Measurements from ENCODE around the gene NR3C2. TPM values are rescaled to one million over a fixed set of nuclear protein-coding genes. Genes with fewer than 3 reads are reported as not detected.

The NR3C2 gene
- total and polyA plus RNA-seq, 2 of the 4 experiments (the other 2 are of a cell fraction): 1.1 to 2.3 TPM

DNA sequence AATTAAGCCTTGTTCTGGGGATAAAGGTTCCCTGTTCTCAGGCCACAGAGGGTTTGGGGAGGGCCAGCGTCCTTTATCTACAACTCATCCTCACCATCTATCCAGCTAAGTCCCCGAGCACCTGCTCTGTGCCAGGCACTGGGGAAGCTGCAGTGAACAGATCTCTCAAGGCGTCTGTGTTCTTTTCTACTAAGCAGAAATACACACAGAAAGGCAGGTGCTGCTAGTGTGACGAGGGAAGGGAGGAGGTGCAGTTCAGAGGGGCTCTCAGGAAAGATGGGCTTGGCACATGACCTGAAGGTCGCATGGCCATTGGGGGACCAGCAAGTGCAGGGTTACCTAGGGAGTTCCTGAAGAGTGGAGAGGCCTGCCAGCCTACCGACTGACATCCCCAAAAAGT lies 352.2 kb downstream of the NR3C2 start:
- Histone ChIP-seq H3K9me3 (ENCODE audit: control insufficient read depth, insufficient read depth, low read length) (no peaks in the 10 kb centered on the region), H3K4ac (ENCODE audit: low read depth, low read length) (no peak overlapping the region), H4K5ac (ENCODE audit: low read depth, low read length) (no peak overlapping the region), H2BK120ac (ENCODE audit: low read depth, low read length) (no peak overlapping the region), H3K14ac (replicated peaks; ENCODE audit: low read depth, low read length) (no peak overlapping the region), H2BK15ac (ENCODE audit: low read depth, low read length) (no peak overlapping the region), H3K4me1 (ENCODE audit: control insufficient read depth, insufficient read depth, low read length) (no peaks in the 10 kb centered on the region), H2AK5ac (ENCODE audit: low read depth, low read length) (no peak overlapping the region), H4K20me1 (ENCODE audit: insufficient read depth, low read length) (no peaks in the 10 kb centered on the region), H3K79me1 (ENCODE audit: low read depth in 1 of 2, low read length in 2 of 2) (no peaks in the 10 kb centered on the region), H3K56ac (ENCODE audit: extremely low read depth, insufficient read depth, low read length) (no peak overlapping the region), H3K36me3 (ENCODE audit: control insufficient read depth, insufficient read depth, low read length) (no peaks in the 10 kb centered on the region), H3K18ac (ENCODE audit: low read depth, low read length) (no peak overlapping the region), H4K8ac (ENCODE audit: low read depth in 2 of 2, low read length in 2 of 2) (no peak overlapping the region), H2BK20ac (ENCODE audit: low read depth, low read length) (no peak overlapping the region), H2BK5ac (ENCODE audit: low read depth, low read length, poor library complexity, severe bottlenecking) (no peak overlapping the region), H3K27me3 (ENCODE audit: control insufficient read depth, insufficient read depth, low read length) (no peaks in the 10 kb centered on the region), H3K23ac (ENCODE audit: low read depth, low read length) (no peak overlapping the region), H2AFZ (replicated peaks; ENCODE audit: low read length, poor library complexity) (no peak overlapping the region), H3K4me3 (ENCODE audit: insufficient read depth, low read depth, low read length) (no peak overlapping the region), H3K4me2 (ENCODE audit: low read depth, low read length) (no peak overlapping the region), H3K27ac (ENCODE audit: insufficient read depth, low read length) (no peak overlapping the region), H3K9me1 (ENCODE audit: insufficient read depth, low read length) (0 out of 2 replicates have a peak, but pooled peaks cover 3% of the 10 kb centered on the region), H3K9ac (ENCODE audit: low read depth, low read length) (no peak overlapping the region), H4K91ac (ENCODE audit: insufficient read depth, low read depth, low read length) (no peak overlapping the region), H2AK9ac (replicated peaks; ENCODE audit: low read depth, low read length, poor library complexity) (no peak overlapping the region)
- DNase-seq (no peak), ATAC-seq (ENCODE audit: low read depth) (no peak)
- no CpG with 5 or more reads among the region's 6 CpGs for WGBS, 2 experiments (ENCODE audit: extremely low coverage in 2 of 2, insufficient read length in 1 of 2)
- TF ChIP-seq CTCF (conservative IDR thresholded peaks at IDR 0.05; ENCODE audit: low read depth, low read length) (no peak), POLR2A (IDR thresholded peaks at IDR 0.05; ENCODE audit: low read depth, low read length) (no peak), MXI1 (IDR thresholded peaks at IDR 0.05; ENCODE audit: borderline replicate concordance, low read depth, low read length) (no peak), ELK1 (IDR thresholded peaks at IDR 0.05; ENCODE audit: borderline replicate concordance, low read depth, low read length) (no peak), FOS (IDR thresholded peaks at IDR 0.05; ENCODE audit: low read depth, low read length) (no peak), RCOR1 (IDR thresholded peaks at IDR 0.05; ENCODE audit: insufficient replicate concordance, low read length) (no peak)
- ChIA-PET POLR2A (ENCODE audit: unreplicated experiment) (no interaction called here), CTCF (no interaction called here)
- in situ Hi-C loops (cut with MboI; ENCODE audit: low sequenced_read_pairs): no loop called here
- dilution Hi-C loops (cut with HindIII; ENCODE audit: low sequenced_read_pairs, unreplicated experiment): no loop called here
- no TSS peak for BruUV-seq (replicated peaks)
- intact Hi-C loops (cut with micrococcal nuclease): no loop called here

Measured in IMR-90 (cell line).